D721Med (cell line): ENCODE results near the gene FBLIM1.
"Not testable (repeated sequence)": the region's sequence is repeated elsewhere in the genome, so short reads cannot be mapped to it uniquely, and the experiment has no call there.

ENCODE experiments used
- DNase-seq: peaks from one replicate; pipeline ENCODE4 v3.0.0; 2011; ENCODE audit warnings: low spot score; ENCODE audit not compliant: insufficient read length
- FAIRE-seq: peaks from 2 replicates; lab custom pipeline; 2011; peaks lifted over from hg19 to GRCh38; lab: Jason Lieb, UNC
- CTCF ChIP-seq: IDR thresholded peaks from 2 replicates; pipeline ENCODE4 v1.5.1; 2012; ENCODE audit warnings: mild to moderate bottlenecking, control low read depth; ENCODE audit not compliant: insufficient read depth; ENCODE audit errors: missing control alignments

Gene FBLIM1

GRCh38 chr1:15825800-15826199 lies 67.2 kb downstream of the FBLIM1 start:
- TF ChIP-seq CTCF, result no peak
- FAIRE-seq (no peak), DNase-seq (no peak)

GRCh38 chr1:15826810-15827507 lies 68.4 kb downstream of the FBLIM1 start:
- DNase-seq (no peak), FAIRE-seq (no peak)
- no peak for TF ChIP-seq CTCF

GRCh38 chr1:15827567-15827966 lies 69.0 kb downstream of the FBLIM1 start:
- not testable (repeated sequence) for DNase-seq, FAIRE-seq

- DNase-seq, result not testable (repeated sequence)
Measured at GRCh38 chr1:15828931-15829330, 70.3 kb downstream of the FBLIM1 start.

GRCh38 chr1:15830258-15830657 lies 71.7 kb downstream of the FBLIM1 start:
- no peak for TF ChIP-seq CTCF
- DNase-seq (no peak), FAIRE-seq (no peak)

More at GRCh38 chr1:15828931-15829330, 70.3 kb downstream of the FBLIM1 start:
- FAIRE-seq, result not testable (repeated sequence)

GRCh38 chr1:15833069-15833679 lies 74.6 kb downstream of the FBLIM1 start:
- FAIRE-seq, result no peak
- no peak for DNase-seq
- no peak for TF ChIP-seq CTCF

- FAIRE-seq, result no peak
- TF ChIP-seq CTCF, result no peak
- no peak for DNase-seq
Measured at GRCh38 chr1:15833842-15834405, 75.3 kb downstream of the FBLIM1 start.
